GM18498 (cell line): Measurements from ENCODE around the gene MAPKAPK3.

Experiments
- ATAC-seq: cut with Tn5 transposase; IDR thresholded peaks from one replicate; pipeline ENCODE4 v1.9.1; 2021; ENCODE audit warnings: mild to moderate bottlenecking, moderate library complexity; ENCODE audit not compliant: unreplicated experiment

MAPKAPK3 gene

DNA sequence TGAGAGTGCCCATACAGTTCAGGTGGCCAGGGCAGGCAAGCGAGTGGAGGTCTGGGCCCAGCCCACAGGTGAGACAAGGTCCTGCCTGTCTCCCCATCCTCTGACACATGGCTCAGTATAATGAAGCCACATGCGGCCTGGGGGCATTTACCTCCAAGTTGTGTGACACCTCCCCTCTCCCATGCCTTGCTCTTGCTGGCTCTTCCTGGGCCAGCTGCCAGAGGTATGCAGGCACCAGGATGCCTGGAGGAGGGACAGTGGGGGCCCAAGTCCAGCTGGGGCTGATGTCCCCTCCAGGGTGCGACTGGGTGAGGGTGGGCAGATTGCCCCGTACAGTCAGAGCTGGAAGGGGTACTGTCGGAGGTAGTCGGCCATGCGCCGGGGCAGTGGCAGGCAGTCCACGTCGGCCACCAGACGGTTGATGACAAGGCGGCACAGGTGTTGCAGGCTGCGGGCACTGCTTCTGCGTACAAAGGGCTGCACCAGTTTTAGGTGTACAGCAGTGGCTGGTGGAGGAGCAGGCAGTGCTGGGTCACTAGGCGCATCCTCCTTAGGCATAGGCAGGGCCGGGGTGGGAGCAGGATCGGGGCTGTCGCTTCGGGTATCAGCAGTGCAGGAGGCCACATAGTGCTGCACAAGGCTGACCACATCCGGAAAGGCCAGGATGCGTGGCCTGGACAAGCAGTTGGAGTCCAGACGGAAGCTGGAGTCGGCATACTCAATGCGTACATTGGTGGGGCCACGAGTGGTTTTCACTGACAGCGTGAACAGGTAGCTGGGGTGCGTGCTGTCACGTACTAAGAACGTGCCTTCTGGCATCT, 9.5 kb upstream of the MAPKAPK3 start:
- no peak for ATAC-seq

DNA sequence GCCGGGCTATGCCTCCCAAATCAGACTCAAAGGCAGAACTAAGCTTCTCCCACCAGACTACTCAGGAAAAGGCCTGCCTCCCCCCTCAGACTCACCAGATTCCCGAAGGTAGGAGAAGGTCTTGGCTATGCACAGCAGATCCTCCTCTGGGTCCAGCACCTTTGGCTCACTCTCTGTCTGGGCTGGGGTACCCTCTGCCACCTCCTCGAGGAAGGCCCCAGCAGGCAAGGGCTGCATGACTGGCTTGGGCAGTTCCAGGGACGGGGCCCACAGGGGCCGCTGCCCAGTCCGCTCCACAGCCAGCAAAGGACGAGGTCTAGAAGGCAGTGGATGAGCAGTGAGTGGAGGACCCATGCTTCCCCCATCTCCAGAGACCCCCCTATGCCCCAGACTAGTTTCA, 8.7 kb upstream of the MAPKAPK3 start:
- ATAC-seq: no peak

DNA sequence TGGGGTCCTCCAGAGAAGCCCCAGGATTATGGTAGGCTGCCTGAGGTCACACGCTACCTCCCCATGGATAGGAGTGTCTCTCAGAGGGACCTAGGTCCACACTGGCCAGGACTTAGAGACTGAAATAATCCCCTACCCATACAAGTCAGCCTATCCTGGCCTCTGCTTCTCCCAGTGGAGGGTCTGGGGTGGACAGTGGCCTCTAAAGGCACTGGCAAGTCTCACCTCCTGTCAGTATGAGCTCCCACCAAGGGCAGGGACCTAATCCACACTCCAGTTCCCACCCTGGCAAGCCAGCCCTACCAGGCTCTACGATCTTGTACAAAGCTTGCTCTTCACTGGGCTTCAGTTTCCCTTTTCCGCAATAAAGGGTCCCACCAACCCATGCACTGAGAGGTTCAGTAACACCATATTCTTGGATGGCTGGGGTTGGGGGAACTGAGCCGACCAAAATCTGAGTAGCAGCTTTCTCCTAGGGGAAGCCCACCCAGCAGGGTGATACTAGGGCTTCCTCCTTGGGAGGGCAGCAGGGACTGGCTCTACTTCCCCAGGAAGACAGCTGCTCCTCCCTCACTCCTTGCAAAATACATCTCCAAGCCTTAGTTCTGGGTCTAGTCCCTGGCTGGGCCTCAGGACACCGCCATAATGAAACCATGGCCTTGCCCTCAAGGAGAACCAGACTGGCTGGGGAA, 7.7 kb upstream of the MAPKAPK3 start:
- ATAC-seq: no peak

DNA sequence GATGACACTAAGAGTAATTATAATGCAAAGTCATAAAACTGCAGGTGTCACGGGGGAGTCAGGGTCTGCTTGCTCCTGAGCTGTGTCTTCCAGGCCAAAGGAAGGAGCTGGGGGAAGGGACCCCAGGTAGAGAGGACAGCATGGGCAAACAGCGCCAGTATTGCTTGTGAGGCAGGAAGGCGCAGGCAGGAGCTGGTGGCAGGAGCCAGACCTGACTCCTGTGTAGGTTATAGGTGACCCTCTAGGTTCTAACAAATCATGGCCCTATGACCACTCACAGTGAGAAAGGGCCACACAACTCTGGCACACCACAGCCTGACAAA, 7.2 kb upstream of the MAPKAPK3 start:
- no peak for ATAC-seq

DNA sequence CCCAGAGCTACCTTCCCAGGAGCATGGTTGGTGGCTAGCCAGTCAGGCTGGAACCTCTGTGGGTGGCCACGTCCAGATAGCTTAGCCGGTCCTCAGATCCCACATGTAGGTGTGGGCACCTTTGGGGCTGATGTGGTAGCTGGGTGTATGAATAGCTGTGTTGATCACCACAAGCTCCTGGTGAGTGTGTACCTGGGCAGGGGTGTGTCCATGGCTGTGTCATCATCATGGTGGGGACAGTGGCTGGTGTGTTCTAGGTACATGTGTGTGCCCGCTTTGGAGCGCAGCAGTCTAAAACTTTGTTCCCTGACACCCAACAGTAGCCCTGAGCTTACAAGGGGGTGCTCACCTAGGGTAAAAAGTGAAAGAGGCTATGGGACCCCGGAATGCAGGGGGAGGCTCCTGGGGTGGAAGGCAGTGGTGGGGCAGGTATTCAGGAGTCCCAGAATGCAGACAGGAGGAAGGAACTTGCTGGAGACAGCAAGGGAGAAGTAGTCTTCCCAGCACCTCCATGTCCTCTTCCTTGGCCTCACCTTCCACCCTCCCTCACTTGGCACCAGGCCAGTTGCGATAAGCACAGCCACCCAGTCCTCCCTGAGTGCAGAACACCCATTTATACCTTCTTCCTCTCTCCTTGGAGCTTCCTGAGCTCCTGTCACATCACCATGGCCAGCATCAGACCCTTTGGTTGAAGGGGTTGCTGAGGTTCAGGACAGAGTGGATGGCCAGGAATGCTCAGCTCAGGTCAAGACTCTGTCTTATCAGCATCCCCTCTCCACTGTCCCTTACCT, 6.6 kb upstream of the MAPKAPK3 start:
- ATAC-seq: no peak

DNA sequence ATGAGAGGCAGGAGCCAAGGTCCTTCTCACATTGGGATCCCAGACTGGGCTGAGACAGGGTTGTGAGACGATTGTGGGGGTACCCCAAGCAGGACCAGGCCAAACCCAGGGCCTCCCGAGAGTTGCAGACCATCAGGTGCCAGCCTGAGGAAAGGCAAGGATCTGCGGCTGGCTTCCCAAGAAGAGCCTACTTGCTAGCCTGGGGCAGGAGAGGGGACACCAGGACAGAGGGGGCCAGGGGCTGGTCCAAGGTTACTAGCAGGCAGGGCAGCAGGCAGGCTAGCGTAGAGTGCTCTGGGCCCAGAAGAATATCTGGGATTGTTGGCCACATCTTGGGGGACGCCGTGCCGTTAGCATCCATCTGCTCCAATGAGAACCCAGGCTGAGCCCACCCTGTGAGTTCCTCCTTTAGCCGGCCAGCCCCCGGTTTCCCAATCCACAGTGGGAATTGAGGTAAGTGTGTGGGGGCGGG, 5.9 kb upstream of the MAPKAPK3 start:
- no peak for ATAC-seq

DNA sequence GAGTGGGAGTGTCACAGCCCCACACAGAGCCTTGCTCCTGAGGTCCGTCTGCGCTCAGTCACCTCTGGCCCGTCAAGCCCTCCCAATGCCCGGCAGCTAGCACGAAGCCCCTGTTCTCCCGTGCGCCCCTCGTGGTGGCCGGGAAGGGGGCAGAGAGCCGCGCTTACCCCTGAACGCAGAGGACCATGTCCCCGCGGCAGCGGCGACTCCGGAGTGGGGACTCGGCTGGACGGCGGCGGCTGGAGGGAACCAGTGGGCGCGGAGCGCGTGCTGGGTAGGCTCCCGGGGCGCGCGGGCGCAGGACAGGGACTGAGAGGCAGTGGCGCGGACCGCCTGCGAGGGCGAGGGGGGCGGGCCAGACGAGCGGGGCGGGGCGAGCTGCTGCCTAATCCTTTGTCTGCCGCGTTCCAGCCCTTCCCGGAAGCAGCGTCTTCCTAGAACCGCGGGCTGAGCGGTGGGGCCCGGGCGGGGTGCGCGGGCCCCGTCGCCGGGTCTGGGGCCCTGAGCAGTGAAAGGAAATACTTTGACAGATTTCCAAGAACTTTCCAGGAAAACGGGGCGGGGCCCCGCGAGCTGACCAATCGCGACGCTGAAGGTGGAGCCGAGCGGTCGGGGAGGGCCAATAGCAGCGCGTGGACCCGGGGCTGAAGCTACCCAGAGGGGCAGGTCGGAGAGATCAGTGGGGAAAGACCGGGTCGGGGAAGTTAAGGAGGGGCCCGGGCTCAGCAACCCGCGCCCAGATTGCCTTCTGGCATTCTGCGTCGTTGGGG, 5.3 kb upstream of the MAPKAPK3 start, which contains the start of gene CISH:
Gene CISH, minus strand, starts transcription at position 311 of the 770 bp plus-strand sequence. Its CDS starts 124 bp downstream, at position 187.
- peak; percentile 78 for ATAC-seq

DNA sequence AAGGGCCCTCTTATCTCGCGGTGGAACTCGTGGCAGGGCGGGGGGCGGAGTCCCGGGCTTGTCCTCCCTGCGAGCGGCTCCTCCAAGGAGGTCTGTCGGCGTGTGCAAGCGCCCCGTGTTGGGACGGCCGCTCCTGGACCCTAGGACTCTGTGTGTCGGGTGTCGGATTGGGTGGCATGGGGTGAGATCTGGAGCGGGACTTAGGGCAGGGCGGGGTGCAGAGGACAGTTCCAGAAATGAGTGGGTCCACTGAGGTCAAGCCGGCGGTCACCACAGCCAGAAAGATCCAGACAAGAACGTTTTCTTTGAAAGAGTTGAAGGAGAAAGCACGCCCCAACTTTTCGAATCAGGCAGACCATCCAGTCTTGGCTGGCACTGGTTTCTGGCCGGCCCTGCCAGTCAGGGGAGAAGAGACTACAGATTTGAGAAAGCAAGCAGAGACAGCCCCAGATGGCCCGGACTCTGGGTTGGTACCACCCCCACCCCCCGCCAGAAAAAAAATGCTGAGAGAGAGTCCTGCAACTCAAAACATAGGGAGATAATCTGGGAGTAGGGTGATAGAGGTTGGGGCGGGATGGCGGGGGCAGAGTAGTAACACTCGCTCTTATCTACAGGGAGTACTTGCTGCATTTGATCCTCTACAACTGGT, 4.6 kb upstream of the MAPKAPK3 start:
- no peak for ATAC-seq

DNA sequence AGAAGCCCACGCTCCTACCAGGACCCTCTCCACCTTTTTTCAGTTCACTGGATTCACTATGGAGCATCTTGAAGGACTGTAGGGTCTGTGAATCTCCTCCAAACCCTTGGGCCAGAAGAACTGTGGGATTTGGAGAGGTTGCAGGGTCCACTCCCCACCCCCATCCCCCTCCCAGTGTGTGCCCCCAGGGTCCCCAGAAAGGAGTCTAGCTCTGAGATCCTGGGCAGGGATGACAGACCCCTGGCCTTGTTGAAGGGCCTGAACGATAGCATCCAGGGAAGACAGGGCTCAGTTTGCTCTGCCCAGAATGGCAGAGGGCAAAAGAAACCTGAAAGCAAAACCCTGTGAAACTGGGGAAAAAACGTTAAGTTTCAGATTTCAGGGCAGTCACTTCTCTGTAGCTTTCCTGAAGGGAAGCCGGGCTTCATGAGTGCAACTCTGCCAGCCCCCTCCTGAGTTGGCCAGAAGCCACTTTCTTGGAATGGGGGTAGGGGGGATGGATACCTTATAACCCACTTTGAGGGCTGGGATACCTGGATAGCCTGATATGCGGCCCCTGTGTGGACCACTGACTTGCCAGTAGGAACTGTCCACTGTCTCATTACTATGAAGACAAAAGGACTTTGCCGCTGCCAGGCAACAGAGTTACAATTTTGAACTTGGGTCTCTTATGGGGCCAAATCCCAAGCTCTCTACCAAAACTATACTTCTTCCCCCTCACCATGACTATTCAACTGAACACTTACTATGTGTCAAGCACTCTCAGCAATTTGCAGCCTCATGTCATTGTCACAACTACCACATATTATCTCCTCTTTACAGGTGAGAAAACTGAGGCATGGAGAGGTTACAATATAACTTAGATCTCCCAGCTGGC, 3.7 kb upstream of the MAPKAPK3 start:
- no peak for ATAC-seq

DNA sequence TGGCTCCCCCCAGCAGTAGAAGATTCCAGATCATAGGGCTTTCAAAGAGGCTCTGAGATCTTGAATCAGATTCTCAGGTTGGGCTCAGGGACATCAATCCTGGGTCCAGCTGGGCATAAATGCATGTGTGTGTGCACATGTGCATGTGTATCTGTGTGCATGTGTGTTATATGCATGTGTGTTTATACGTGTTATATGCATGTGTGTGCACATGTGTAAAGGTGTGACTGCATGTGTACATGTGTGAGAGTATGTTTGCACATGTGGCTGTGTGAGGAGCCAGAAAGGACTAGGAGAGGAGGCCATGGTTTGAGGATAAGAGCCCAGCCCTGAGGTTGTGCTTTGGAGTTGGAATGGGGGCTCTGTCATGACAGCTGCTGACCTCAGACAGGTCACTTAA, 1.8 kb upstream of the MAPKAPK3 start:
- no peak for ATAC-seq

DNA sequence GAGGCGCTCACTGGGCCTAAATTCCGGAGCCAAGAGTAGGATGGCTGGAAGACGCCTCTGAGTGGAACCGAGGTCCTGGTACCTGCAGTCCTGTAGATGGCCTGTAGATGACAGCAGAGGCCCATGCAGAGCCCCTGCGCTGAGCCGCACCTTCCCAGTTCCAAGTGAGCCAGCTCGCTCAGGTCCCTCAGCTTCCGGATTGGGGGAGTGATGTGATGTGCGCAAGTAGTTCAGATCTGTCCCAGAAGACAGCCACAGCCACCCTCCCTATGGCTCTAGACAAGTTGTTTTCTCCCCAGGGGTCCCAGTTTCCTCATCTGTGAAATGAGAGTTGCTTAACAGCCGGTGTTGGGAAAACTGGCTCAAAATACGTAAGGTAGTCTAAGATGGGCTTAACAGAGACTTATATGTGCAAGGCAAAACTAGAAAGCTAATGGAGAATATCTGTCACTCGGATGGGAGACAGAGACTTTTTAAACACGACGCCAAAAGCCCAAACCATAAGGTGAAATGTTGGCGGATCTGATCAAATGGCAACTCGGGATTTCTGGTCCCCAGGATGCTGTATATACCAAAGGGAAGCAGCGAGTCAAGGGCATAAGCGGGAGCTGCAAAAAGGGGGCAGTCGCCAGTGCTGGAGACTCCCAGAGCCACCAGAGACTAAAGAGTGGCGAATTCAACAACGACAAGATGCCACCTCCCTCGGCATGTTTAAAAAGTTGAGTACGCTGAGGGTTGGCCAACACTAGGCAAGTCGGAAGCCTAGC, 765 bp upstream of the MAPKAPK3 start:
- peak; percentile 38 for ATAC-seq

DNA sequence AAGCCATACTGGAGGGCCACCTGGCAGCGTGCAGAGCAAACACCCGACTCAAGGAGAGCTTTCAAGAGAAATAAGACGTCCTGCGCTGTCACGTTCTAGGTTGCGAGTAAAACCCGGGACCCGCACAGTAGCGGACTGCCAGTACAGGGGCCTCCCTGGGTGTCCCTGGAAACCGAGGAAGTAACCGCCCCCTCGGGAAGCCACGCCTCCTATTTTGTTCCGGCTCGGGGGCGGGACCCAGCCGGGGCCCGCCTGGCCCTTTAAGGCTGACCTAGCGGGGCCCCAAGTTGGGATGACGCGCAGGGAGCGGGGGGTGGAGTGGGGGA, 218 bp upstream of the MAPKAPK3 start:
- peak; percentile 71 for ATAC-seq

DNA sequence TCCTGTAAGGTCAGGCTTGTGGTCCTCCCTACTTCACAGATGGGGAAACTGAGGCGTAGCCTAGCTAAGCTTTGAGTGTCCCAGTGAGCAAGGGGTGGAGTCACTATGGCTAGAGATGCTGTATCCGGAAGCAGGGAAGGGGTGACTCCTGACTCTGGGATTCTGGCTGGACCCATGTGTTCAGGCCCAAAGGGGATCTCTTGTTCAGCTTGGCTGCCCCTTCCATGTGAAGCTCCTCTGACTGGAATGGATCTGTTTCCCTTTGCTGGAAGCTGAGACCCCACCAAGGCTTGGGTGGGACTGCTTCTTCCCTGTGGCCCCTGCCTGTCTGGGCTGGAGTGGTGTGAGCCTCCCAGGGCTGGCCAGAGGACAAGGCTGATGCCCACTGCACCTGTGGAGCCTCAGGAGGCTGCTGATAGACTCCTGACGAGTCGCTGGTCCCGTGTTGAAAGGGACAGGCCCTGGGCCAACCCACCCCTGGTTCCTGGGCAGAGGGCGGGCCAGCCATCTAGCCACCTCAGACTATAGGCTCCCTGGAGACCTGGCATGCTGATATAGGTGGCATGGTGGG, 1.0 kb downstream of the MAPKAPK3 start:
- no peak for ATAC-seq

DNA sequence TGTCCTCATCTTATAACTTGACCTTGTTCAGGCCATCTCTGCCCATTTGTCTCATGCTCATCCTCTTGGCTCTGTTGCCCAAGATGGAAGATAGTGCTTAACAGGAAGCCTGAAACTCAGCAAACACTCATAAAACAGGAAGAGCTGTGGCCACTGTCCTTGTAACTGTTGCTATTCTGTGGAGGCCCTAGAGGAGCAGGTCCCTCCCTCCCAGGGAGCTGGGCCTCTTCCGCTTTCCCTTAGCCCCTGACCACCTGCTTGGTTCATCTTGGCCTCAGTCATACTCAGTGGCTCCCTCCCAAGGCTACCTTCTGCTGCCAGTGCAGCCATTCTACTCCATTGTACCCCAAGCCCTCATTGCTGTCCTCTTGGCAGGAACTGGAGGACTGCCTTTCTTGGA, 3.5 kb downstream of the MAPKAPK3 start:
- ATAC-seq: no peak

DNA sequence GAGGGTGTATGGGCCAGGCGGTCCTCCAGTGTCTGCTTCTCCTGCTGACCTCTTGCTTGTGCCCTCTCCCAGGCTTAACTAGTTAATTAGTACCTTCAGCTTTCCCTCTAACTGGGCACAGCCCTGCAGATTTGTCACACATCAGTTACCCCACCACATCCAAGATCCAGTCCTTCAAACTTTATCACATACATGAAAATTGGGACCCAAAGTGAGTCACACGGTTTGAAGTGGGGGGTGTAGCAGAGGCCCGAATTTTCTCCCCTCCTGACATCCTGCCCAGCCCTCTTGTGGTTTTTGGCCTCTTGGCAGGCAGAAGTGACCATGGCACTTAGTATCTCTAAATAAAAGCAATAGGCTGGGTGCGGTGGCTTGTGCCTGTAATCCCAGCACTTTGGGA, 3.9 kb downstream of the MAPKAPK3 start:
- ATAC-seq: no peak

DNA sequence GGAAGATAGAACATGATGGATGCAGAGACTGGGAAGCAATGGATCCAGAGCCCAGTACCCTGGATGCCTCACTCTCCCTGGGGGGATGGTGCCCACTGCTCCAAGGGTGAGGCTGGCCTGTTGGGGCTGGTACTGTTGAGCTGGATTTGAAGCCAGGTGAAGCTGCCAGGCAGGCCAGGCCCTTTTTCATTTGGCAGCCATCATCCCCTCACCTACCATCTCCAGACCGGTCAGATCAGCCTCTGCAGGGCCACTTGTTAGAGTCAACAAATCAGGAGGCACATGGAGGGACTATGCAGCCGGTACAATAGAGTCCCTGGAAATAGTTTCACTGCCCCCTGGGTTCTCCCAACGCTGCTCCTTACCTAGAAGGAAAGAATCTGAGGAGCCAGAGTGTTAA, 5.9 kb downstream of the MAPKAPK3 start:
- no peak for ATAC-seq

DNA sequence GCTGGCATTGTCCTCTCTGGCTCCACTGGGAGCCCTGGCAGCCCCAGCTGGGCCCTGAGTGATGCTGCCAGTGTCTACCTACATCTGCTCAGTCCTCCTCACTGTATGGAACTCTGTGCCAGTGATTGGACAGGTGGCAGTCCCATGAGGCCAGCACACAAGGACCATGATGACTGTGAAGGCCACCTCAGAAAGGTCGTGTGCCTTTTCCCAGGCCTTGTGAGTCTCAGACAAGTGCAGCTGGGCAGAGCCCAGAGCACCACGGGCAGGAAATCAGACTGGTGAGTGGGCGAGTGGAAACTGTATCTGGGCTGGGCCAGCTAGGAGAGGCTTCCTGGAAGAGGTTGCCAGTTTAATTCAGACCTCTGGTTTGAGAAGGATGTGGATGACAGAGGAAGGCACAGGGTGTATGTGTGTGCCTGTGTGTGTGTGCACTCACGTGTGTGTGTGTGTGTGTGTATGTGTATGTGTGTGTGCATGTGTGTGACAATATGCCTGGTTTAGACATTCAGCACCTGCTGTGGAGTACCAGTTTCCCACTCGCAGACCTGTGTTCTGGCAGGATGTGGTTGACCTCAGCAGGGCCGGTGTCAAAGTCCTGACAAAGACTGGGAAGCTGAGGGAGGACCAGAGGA, 7.0 kb downstream of the MAPKAPK3 start:
- ATAC-seq: no peak

DNA sequence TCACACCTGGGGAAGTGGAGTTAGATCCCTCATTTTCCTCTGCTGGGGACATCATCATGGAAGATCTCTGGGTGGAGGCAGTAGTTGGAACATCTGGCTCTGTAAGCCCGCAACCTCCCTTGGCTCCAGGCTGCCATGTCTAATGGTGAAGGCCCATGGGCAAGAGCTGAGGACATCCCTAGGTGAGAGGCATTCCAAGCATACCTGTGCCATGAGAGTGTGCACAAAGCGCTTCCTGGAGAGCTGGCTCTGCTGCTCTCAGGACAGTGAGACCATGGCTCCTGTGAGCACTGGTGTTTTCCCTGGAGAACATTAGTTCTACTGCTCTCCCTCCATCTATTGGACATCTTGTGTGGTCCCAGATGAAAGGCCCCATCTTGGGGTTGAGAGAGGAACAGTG, 7.7 kb downstream of the MAPKAPK3 start:
- ATAC-seq: no peak
